OCI-LY7 (cell line): Measurements from ENCODE around the gene VAMP7.

Source experiments
- CTCF ChIP-seq: fragments of 200-600 bp; sonication (generic); conservative IDR thresholded peaks from 2 replicates; pipeline ENCODE4 v1.5.1; 2014; ENCODE audit warnings: mild to moderate bottlenecking, antibody characterized with exemption, low read length, moderate library complexity, mixed read lengths
- EZH2phosphoT487 ChIP-seq: fragments of 200-600 bp; sonication (generic); IDR thresholded peaks from 2 replicates; pipeline ENCODE4 v1.6.1; 2018; ENCODE audit warnings: low read depth, borderline replicate concordance, mild to moderate bottlenecking, mixed run types, antibody characterized with exemption, low read length, moderate library complexity, mixed read lengths

- TF ChIP-seq CTCF (peak; percentile 76), EZH2phosphoT487 (no peak)
Observed at GRCh38 chrX:155966876-155967275, 85.7 kb downstream of the VAMP7 start.
